Skeletal muscle satellite cell (primary cell): ENCODE results near the gene ZBTB47.

Source experiments
- H3K27me3 ChIP-seq: 2 replicates; pipeline ENCODE4 v1.7.0; 2013; ENCODE audit warnings: low read length; ENCODE audit not compliant: control insufficient read depth, insufficient read depth
- H3K36me3 ChIP-seq: 2 replicates; pipeline ENCODE4 v1.7.0; 2013; ENCODE audit warnings: mild to moderate bottlenecking, control low read depth, low read length; ENCODE audit not compliant: insufficient read depth
- H3K4me1 ChIP-seq: 2 replicates; pipeline ENCODE4 v1.7.0; 2013; ENCODE audit warnings: low read length; ENCODE audit not compliant: control insufficient read depth, insufficient read depth
- H3K4me2 ChIP-seq: 2 replicates; pipeline ENCODE4 v1.7.0; 2013; ENCODE audit warnings: mild to moderate bottlenecking, low read length
- H3K4me3 ChIP-seq: 2 replicates; pipeline ENCODE4 v1.7.0; 2013; ENCODE audit warnings: low read length
- H3K9ac ChIP-seq: 2 replicates; pipeline ENCODE4 v1.7.0; 2013; ENCODE audit warnings: mild to moderate bottlenecking, low read depth, low read length, moderate library complexity
- H3K9me3 ChIP-seq: replicated peaks from 2 replicates; pipeline ENCODE4 v1.7.0; 2013; ENCODE audit warnings: mild to moderate bottlenecking, control low read depth, low read length

ZBTB47 gene

GRCh38 chr3:42638339-42638842 lies 15.1 kb upstream of the ZBTB47 start:
- Histone ChIP-seq H3K4me2 (no peak overlapping the region), H3K9me3 (no peaks in the 10 kb centered on the region), H3K27me3 (no peaks in the 10 kb centered on the region), H3K36me3 (peaks cover 92% of the 10 kb centered on the region), H3K4me3 (no peak overlapping the region), H3K4me1 (no peaks in the 10 kb centered on the region), H3K9ac (no peak overlapping the region)

DNA sequence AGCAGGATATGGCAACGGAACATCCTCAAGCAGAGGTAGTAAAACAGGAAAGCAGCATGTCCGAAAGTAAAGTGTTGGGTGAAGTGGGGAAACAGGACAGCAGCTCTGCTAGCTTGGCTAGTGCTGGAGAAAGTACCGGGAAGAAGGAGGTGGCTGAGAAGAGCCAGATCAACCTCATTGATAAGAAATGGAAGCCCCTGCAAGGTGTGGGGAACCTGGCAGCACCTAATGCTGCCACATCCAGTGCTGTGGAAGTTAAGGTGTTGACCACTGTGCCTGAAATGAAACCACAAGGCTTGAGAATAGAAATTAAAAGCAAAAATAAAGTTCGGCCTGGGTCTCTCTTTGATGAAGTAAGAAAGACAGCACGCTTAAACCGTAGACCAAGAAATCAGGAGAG lies 14.3 kb upstream of the ZBTB47 start:
- no peak overlapping the region for H3K9ac ChIP-seq
- no peaks in the 10 kb centered on the region for H3K9me3 ChIP-seq
- H3K4me3 ChIP-seq: no peak overlapping the region
- H3K4me2 ChIP-seq: no peak overlapping the region
- H3K27me3 ChIP-seq: no peaks in the 10 kb centered on the region
- H3K36me3 ChIP-seq: peaks cover 93% of the 10 kb centered on the region
- no peaks in the 10 kb centered on the region for H3K4me1 ChIP-seq

GRCh38 chr3:42640129-42640528 lies 13.4 kb upstream of the ZBTB47 start:
- Histone ChIP-seq H3K9me3 (no peaks in the 10 kb centered on the region), H3K27me3 (no peaks in the 10 kb centered on the region), H3K36me3 (peaks cover 93% of the 10 kb centered on the region), H3K4me2 (no peak overlapping the region), H3K4me3 (no peak overlapping the region), H3K9ac (no peak overlapping the region), H3K4me1 (no peaks in the 10 kb centered on the region)

- no peaks in the 10 kb centered on the region for H3K4me1 ChIP-seq
- peaks cover 90% of the 10 kb centered on the region for H3K36me3 ChIP-seq
- no peaks in the 10 kb centered on the region for H3K9me3 ChIP-seq
- no peak overlapping the region for H3K4me3 ChIP-seq
- no peak overlapping the region for H3K4me2 ChIP-seq
- H3K9ac ChIP-seq: no peak overlapping the region
- no peaks in the 10 kb centered on the region for H3K27me3 ChIP-seq
These were observed 12.6 kb upstream of the ZBTB47 start for GRCh38 chr3:42640771-42641370.

DNA sequence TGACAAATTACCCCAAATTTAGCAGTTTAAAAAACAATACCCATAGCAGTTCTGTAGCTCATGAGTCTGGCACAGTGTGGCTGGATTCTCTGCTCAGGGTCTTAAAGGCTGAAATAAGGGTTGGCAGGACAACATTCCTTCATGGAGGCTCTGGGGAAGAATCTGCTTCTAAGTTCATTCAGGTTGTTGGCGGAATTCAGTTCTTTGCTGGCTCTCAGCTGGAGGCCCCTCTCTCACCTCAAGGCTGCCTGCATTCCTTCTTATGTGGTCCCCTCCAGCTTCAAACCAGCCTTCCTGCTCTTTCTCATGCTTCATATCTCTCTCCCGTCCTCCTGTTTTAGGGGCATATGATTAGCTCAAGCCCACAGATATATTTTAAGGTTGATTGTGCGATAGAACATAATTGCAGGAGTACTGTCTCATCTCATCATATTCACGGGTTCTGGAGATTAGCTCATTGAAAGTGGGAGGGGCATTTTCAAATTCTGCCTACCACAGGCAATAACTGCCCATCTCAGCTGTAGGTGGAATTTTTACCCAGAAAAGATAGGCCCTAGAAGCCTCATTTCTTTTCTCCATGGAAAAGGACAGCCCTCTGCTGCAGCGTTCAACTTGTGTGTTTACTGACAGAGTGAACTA lies 5.6 kb upstream of the ZBTB47 start:
- H3K9me3 ChIP-seq: no peaks in the 10 kb centered on the region
- H3K4me2 ChIP-seq: no peak overlapping the region
- no peaks in the 10 kb centered on the region for H3K27me3 ChIP-seq

DNA sequence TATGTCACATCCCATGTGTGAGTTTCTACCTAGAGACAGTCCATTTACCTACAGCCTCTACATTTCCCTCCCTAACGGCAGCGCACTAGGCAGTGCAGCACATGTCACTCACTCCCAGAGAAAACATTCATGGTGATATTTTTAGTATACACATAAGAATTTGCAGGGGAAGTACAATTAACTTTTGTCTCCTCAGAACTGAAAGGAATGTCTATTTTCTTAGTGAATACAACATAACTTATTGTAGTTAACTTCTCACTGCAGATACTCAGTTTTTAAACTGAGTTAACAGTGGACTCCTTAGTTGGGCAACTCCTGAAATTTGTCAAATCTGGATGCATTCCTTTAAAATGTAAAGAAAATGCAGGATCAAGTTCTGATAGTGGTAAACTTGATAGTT lies 4.5 kb upstream of the ZBTB47 start:
- no peak overlapping the region for H3K9ac ChIP-seq
- no peaks in the 10 kb centered on the region for H3K27me3 ChIP-seq
- H3K4me2 ChIP-seq: no peak overlapping the region
- H3K36me3 ChIP-seq: peaks cover 63% of the 10 kb centered on the region
- H3K4me3 ChIP-seq: no peak overlapping the region
- H3K4me1 ChIP-seq: peaks cover 41% of the 10 kb centered on the region
- no peaks in the 10 kb centered on the region for H3K9me3 ChIP-seq

More for the DNA sequence above, 5.6 kb upstream of the ZBTB47 start:
- Histone ChIP-seq H3K4me3 (no peak overlapping the region), H3K9ac (no peak overlapping the region), H3K36me3 (peaks cover 73% of the 10 kb centered on the region), H3K4me1 (peaks cover 32% of the 10 kb centered on the region)

DNA sequence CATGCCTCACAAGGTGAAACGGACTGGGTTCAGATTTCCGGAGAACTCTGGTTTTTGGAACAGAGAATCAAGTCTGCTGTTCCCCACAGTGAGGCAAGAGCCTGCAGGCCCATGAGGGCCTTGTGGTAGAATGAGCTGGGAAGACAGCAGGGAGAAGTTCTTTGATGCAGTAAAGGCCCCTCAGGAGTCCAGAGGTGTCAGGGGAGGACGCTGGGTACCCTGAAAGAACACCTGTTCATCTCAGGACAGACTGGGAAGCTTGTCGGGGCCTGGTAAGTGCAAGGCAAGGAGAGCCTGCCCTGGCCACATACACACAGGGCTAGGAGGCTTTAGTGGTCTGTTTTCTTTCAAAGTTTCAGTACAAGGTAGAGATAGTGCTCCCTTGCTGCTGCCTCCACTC lies 3.7 kb upstream of the ZBTB47 start:
- Histone ChIP-seq H3K9ac (no peak overlapping the region), H3K4me1 (peaks cover 41% of the 10 kb centered on the region), H3K9me3 (no peaks in the 10 kb centered on the region), H3K4me3 (no peak overlapping the region), H3K4me2 (no peak overlapping the region), H3K27me3 (no peaks in the 10 kb centered on the region), H3K36me3 (peaks cover 55% of the 10 kb centered on the region)

GRCh38 chr3:42651248-42652091 lies 2.0 kb upstream of the ZBTB47 start:
- peak overlapping the region; percentile 87 for H3K4me3 ChIP-seq
- H3K4me1 ChIP-seq: peaks cover 56% of the 10 kb centered on the region
- peak overlapping the region; percentile 6 for H3K9ac ChIP-seq
- peak overlapping the region; percentile 99 for H3K4me2 ChIP-seq
- H3K27me3 ChIP-seq: no peaks in the 10 kb centered on the region
- H3K36me3 ChIP-seq: peaks cover 43% of the 10 kb centered on the region
- no peaks in the 10 kb centered on the region for H3K9me3 ChIP-seq

- Histone ChIP-seq H3K9ac (peak overlapping the region; percentile 94), H3K27me3 (no peaks in the 10 kb centered on the region), H3K4me1 (peaks cover 58% of the 10 kb centered on the region), H3K9me3 (no peaks in the 10 kb centered on the region), H3K4me3 (peak overlapping the region; percentile 87), H3K36me3 (peaks cover 35% of the 10 kb centered on the region), H3K4me2 (peak overlapping the region; percentile 99)
These were observed 1.3 kb upstream of the ZBTB47 start for GRCh38 chr3:42652251-42652610.

GRCh38 chr3:42652611-42653302 lies 740 bp upstream of the ZBTB47 start:
- no peaks in the 10 kb centered on the region for H3K9me3 ChIP-seq
- H3K27me3 ChIP-seq: no peaks in the 10 kb centered on the region
- H3K4me3 ChIP-seq: peak overlapping the region; percentile 87
- peak overlapping the region; percentile 94 for H3K9ac ChIP-seq
- H3K36me3 ChIP-seq: peaks cover 30% of the 10 kb centered on the region
- peaks cover 58% of the 10 kb centered on the region for H3K4me1 ChIP-seq
- H3K4me2 ChIP-seq: peak overlapping the region; percentile 99

GRCh38 chr3:42653303-42653559 lies 266 bp upstream of the ZBTB47 start:
- peaks cover 27% of the 10 kb centered on the region for H3K36me3 ChIP-seq
- H3K4me3 ChIP-seq: peak overlapping the region; percentile 87
- H3K27me3 ChIP-seq: no peaks in the 10 kb centered on the region
- H3K9me3 ChIP-seq: no peaks in the 10 kb centered on the region
- peak overlapping the region; percentile 99 for H3K4me2 ChIP-seq
- peak overlapping the region; percentile 94 for H3K9ac ChIP-seq
- H3K4me1 ChIP-seq: peaks cover 58% of the 10 kb centered on the region
